Stomach (tissue), 4 donors: ENCODE measurements around the gene SAXO2.
"Not testable (repeated sequence)": the region's sequence is repeated elsewhere in the genome, so short reads cannot be mapped to it uniquely, and the experiment has no call there.

Experiments
- EP300 ChIP-seq: sonication (generic); formaldehyde crosslinking; IDR thresholded peaks from one replicate; pipeline ENCODE4 v1.6.1; 2017; ENCODE audit warnings: antibody characterized with exemption
- POLR2A ChIP-seq, 4 donors: fragments of 450-650 bp; IDR thresholded peaks; one replicate each; pipeline ENCODE4 v1.6.1; 2016; ENCODE audit warnings: antibody characterized with exemption in 4 of 4, control low read depth in 2 of 4, mild to moderate bottlenecking in 1 of 4, moderate library complexity in 1 of 4
- TF ChIP-seq, protein P1 (sequence below), 7 experiments: fragments of 450-650 bp in 4 of 7; fragments of 200-600 bp in 3 of 7; sonication (generic) in 3 of 7; IDR thresholded peaks; one replicate each; pipeline ENCODE4 v1.5.1; 2016 to 2019; ENCODE audit warnings: antibody characterized with exemption in 7 of 7, control low read depth in 2 of 7, mild to moderate bottlenecking in 1 of 7

DNA sequence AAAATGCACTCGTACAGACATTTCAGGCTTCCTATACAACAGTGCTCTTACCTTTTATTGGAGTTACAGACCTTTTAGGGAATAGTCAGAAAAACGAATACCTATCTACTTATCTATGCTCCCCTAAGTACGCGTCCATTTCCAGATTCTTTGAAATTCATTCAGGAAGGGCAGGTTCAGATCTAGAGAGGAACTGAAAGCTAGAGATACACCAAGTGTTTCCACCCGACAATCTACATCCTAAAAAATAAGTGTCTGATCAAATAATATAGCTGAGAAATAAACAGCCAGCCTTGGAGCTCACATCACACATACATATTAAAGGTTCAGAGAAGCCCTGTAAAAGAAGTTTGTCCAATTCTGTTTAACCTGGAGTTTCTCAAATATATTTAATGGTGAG is 19.0 kb upstream of the SAXO2 start:
- TF ChIP-seq, protein P1, sequence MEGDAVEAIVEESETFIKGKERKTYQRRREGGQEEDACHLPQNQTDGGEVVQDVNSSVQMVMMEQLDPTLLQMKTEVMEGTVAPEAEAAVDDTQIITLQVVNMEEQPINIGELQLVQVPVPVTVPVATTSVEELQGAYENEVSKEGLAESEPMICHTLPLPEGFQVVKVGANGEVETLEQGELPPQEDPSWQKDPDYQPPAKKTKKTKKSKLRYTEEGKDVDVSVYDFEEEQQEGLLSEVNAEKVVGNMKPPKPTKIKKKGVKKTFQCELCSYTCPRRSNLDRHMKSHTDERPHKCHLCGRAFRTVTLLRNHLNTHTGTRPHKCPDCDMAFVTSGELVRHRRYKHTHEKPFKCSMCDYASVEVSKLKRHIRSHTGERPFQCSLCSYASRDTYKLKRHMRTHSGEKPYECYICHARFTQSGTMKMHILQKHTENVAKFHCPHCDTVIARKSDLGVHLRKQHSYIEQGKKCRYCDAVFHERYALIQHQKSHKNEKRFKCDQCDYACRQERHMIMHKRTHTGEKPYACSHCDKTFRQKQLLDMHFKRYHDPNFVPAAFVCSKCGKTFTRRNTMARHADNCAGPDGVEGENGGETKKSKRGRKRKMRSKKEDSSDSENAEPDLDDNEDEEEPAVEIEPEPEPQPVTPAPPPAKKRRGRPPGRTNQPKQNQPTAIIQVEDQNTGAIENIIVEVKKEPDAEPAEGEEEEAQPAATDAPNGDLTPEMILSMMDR (IDR thresholded peaks at IDR 0.05) = not testable (repeated sequence)
- not testable (repeated sequence) for TF ChIP-seq EP300; POLR2A (IDR thresholded peaks at IDR 0.05)
